ENCODE results near the gene ANK3. TPM values are rescaled to one million over a fixed set of nuclear protein-coding genes. Genes with fewer than 3 reads are reported as not detected.

ANK3 gene
- total RNA-seq, 1 experiment from 2014 or later: 15.3 TPM

- TF ChIP-seq ZBTB33 (IDR thresholded peaks at IDR 0.05; ENCODE audit: extremely low read depth, insufficient replicate concordance, low read length): no peak
These were observed 127.0 kb downstream of the ANK3 start (continued) for GRCh38 chr10:60262647-60263126.

- no peak for DNase-seq (ENCODE audit: low read depth, low spot score)
- ChIA-PET CTCF (no interaction called here), POLR2A (no interaction called here), RAD21 (ENCODE audit: low non-redundant PET in 1 of 2, low total read pairs in 2 of 2, uncharacterized antibody in 2 of 2, unreplicated experiment in 2 of 2) (no interaction called here)
- Histone ChIP-seq H3K4me3 (replicated peaks in 1 of 2; ENCODE audit: low read depth in 1 of 2, low read length in 2 of 2) (no peak overlapping the region), H3K9ac (ENCODE audit: low read length) (no peak overlapping the region), H2AFZ (ENCODE audit: low read depth, low read length, poor library complexity, severe bottlenecking) (no peak overlapping the region), H3K27me3 (ENCODE audit: insufficient read depth, low read length) (no peaks in the 10 kb centered on the region), H3K79me2 (ENCODE audit: insufficient read depth, low read length) (no peaks in the 10 kb centered on the region), H3K27ac (ENCODE audit: low read depth, low read length) (no peak overlapping the region), H3K9me3 (ENCODE audit: control insufficient read depth in 1 of 2, insufficient read depth in 1 of 2, low read depth in 1 of 2, low read length in 2 of 2) (no peaks in the 10 kb centered on the region), H3K4me2 (ENCODE audit: low read length) (no peak overlapping the region), H4K20me1 (ENCODE audit: insufficient read depth) (no peaks in the 10 kb centered on the region), H3K4me1 (ENCODE audit: control insufficient read depth in 1 of 2, insufficient read depth in 2 of 2, low read length in 2 of 2) (no peaks in the 10 kb centered on the region), H3K9me2 (ENCODE audit: insufficient read depth) (no peaks in the 10 kb centered on the region), H3K36me3 (ENCODE audit: control insufficient read depth in 1 of 2, insufficient read depth in 2 of 2, low read length in 2 of 2) (no peaks in the 10 kb centered on the region)
- ATAC-seq: no peak
- BruUV-seq (replicated peaks): no TSS peak
- intact Hi-C loops (cut with micrococcal nuclease): no loop called here
- TF ChIP-seq POLR2A (IDR thresholded peaks at IDR 0.05; ENCODE audit: borderline replicate concordance, extremely low read depth, insufficient read depth, insufficient read length) (no peak), EGR1 (IDR thresholded peaks at IDR 0.05; ENCODE audit: low read depth) (no peak), CEBPB (IDR thresholded peaks at IDR 0.05; ENCODE audit: low read depth) (no peak), SP1 (IDR thresholded peaks at IDR 0.05; ENCODE audit: low read depth) (no peak), EZH2 (IDR thresholded peaks at IDR 0.05) (no peak), JUND (IDR thresholded peaks at IDR 0.05) (no peak), ZFX (IDR thresholded peaks at IDR 0.05) (no peak), SIN3A (IDR thresholded peaks at IDR 0.05; ENCODE audit: low read depth) (no peak), POLR2AphosphoS5 (IDR thresholded peaks at IDR 0.05; ENCODE audit: low read depth, low read length) (no peak), RAD21 (IDR thresholded peaks at IDR 0.05; ENCODE audit: low read depth) (no peak), REST (IDR thresholded peaks at IDR 0.05; ENCODE audit: low read depth) (no peak), MAX (IDR thresholded peaks at IDR 0.05) (no peak), CTCF (IDR thresholded peaks at IDR 0.05 in 2 of 3, conservative IDR thresholded peaks at IDR 0.05 in 1 of 3; ENCODE audit: borderline replicate concordance in 1 of 3, insufficient read depth in 1 of 3, low read depth in 2 of 3, low read length in 2 of 3) (no peak)
These were observed 129.4 kb downstream of the ANK3 start for GRCh38 chr10:60260321-60260720.
